ENCODE results near the gene CERK.
"Not testable (repeated sequence)": the region's sequence is repeated elsewhere in the genome, so short reads cannot be mapped to it uniquely, and the experiment has no call there.

Gene CERK

DNA sequence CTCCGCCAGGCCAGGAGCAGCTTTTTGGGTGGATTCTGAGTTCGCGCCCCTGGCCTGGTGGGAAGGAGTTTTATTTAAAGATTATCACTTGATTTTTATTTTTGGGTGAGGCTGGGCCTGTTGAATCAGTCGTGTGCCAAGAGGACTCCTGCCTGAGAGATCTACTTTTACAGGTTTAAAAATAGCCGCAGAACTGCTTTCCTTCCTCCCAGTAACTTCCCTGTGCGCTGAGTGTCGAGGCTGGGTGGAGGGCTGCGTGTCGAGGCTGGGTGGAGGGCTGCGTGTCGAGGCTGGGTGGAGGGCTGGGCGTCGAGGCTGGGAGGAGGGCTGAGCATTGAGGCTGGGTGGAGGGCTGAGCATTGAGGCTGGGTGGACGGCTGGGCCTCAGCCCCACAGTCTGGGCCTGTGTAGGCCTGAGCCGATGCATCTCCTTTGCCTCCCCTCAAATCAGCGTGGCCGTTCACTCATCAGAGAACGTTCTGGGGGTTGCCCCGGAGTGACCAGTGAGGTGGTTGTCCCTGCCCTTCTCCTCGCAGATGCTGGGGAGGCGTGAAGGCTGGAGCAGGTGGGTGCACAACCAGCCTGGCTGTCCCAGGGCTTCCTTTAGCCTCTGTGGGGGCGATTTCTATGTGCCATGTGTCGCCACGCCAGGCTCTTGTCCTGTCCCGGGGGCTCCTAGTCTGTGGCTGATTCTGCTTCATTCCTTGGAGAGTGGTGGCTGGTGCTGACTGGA lies 87.8 kb downstream of the CERK start:
- no peaks in the 10 kb centered on the region for H4K20me1 ChIP-seq (ENCODE audit: insufficient read depth)
- no peaks in the 10 kb centered on the region for H3K79me2 ChIP-seq (ENCODE audit: insufficient read depth, low read depth)

GRCh38 chr22:46649141-46650077 lies 88.6 kb downstream of the CERK start:
- Histone ChIP-seq H3K79me2 (ENCODE audit: insufficient read depth, low read depth) (no peaks in the 10 kb centered on the region), H3K36me3 (ENCODE audit: insufficient read depth) (no peaks in the 10 kb centered on the region), H3K27me3 (ENCODE audit: insufficient read depth, low read depth) (no peaks in the 10 kb centered on the region), H3K9ac (no peak overlapping the region), H3K4me3 (IDR thresholded peaks at IDR 0.05; ENCODE audit: insufficient read depth, low read depth, low read length) (no peak overlapping the region), H3K4me2 (no peak overlapping the region), H4K20me1 (ENCODE audit: insufficient read depth) (no peaks in the 10 kb centered on the region), H2AFZ (ENCODE audit: low read depth) (no peak overlapping the region), H3K27ac (no peak overlapping the region), H3K4me1 (ENCODE audit: low read depth, poor library complexity, severe bottlenecking) (no peaks in the 10 kb centered on the region)
- TF ChIP-seq, protein P1, sequence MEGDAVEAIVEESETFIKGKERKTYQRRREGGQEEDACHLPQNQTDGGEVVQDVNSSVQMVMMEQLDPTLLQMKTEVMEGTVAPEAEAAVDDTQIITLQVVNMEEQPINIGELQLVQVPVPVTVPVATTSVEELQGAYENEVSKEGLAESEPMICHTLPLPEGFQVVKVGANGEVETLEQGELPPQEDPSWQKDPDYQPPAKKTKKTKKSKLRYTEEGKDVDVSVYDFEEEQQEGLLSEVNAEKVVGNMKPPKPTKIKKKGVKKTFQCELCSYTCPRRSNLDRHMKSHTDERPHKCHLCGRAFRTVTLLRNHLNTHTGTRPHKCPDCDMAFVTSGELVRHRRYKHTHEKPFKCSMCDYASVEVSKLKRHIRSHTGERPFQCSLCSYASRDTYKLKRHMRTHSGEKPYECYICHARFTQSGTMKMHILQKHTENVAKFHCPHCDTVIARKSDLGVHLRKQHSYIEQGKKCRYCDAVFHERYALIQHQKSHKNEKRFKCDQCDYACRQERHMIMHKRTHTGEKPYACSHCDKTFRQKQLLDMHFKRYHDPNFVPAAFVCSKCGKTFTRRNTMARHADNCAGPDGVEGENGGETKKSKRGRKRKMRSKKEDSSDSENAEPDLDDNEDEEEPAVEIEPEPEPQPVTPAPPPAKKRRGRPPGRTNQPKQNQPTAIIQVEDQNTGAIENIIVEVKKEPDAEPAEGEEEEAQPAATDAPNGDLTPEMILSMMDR (conservative IDR thresholded peaks at IDR 0.05; ENCODE audit: low read depth, low read length) = no peak

More for the DNA sequence above, 87.8 kb downstream of the CERK start:
- Histone ChIP-seq H3K9ac (no peak overlapping the region), H3K27me3 (ENCODE audit: insufficient read depth, low read depth) (no peaks in the 10 kb centered on the region), H3K4me2 (no peak overlapping the region), H3K4me3 (IDR thresholded peaks at IDR 0.05; ENCODE audit: insufficient read depth, low read depth, low read length) (no peak overlapping the region), H2AFZ (ENCODE audit: low read depth) (no peak overlapping the region), H3K27ac (no peak overlapping the region), H3K36me3 (ENCODE audit: insufficient read depth) (no peaks in the 10 kb centered on the region), H3K4me1 (ENCODE audit: low read depth, poor library complexity, severe bottlenecking) (no peaks in the 10 kb centered on the region)
- TF ChIP-seq, protein P1 (conservative IDR thresholded peaks at IDR 0.05; ENCODE audit: low read depth, low read length) = no peak

- not testable (repeated sequence) for H3K4me1 ChIP-seq (ENCODE audit: low read depth, poor library complexity, severe bottlenecking); H3K27ac ChIP-seq; H2AFZ ChIP-seq (ENCODE audit: low read depth); H3K27me3 ChIP-seq (ENCODE audit: insufficient read depth, low read depth); H4K20me1 ChIP-seq (ENCODE audit: insufficient read depth); H3K79me2 ChIP-seq (ENCODE audit: insufficient read depth, low read depth); H3K4me3 ChIP-seq (IDR thresholded peaks at IDR 0.05; ENCODE audit: insufficient read depth, low read depth, low read length); H3K36me3 ChIP-seq (ENCODE audit: insufficient read depth); H3K4me2 ChIP-seq; H3K9ac ChIP-seq
These were observed 89.7 kb downstream of the CERK start for GRCh38 chr22:46648225-46648820.

DNA sequence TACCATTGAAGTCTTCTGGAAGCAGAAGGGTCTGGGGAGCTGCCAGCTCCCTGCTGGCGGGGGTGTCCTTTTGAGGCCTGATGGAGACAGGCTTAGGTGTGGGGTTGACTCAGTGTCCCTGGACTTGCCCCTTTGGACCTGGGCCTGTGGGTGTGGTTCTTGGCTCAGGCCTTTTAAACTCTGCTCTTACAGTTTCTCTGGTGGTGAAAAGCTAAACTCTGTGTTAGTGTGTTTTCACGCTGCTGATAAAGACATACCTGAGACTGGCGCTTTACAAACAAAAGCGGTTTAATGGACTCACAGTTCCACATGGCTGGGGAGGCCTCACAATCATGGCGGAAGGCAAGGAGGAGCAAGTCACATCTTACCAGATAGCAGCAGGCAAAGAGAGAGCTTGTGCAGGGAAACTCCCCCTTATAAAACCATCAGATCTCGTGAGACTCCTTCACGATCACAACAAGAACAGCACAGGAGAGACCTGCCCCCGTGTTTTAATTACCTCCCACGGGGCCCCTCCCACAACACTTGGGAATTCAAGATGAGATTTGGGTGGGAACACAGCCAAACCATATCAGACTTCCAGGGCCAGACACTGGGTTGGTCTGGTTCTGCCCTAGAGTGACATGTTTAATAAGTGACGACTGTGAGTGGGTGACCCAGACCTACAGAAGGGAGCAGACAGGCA lies 91.4 kb downstream of the CERK start:
- Histone ChIP-seq H4K20me1 (ENCODE audit: insufficient read depth) (no peaks in the 10 kb centered on the region), H3K79me2 (ENCODE audit: insufficient read depth, low read depth) (no peaks in the 10 kb centered on the region), H3K36me3 (ENCODE audit: insufficient read depth) (no peaks in the 10 kb centered on the region), H3K4me2 (no peak overlapping the region), H3K27me3 (ENCODE audit: insufficient read depth, low read depth) (no peaks in the 10 kb centered on the region), H3K27ac (no peak overlapping the region), H3K4me3 (IDR thresholded peaks at IDR 0.05; ENCODE audit: insufficient read depth, low read depth, low read length) (no peak overlapping the region), H2AFZ (ENCODE audit: low read depth) (no peak overlapping the region), H3K9ac (no peak overlapping the region), H3K4me1 (ENCODE audit: low read depth, poor library complexity, severe bottlenecking) (no peaks in the 10 kb centered on the region)
- TF ChIP-seq, protein P1 (conservative IDR thresholded peaks at IDR 0.05; ENCODE audit: low read depth, low read length) = no peak

GRCh38 chr22:46642840-46643480 lies 95.1 kb downstream of the CERK start:
- not testable (repeated sequence) for H3K27me3 ChIP-seq (ENCODE audit: insufficient read depth, low read depth); H3K4me2 ChIP-seq; H3K79me2 ChIP-seq (ENCODE audit: insufficient read depth, low read depth); H3K4me3 ChIP-seq (IDR thresholded peaks at IDR 0.05; ENCODE audit: insufficient read depth, low read depth, low read length); H3K4me1 ChIP-seq (ENCODE audit: low read depth, poor library complexity, severe bottlenecking); H2AFZ ChIP-seq (ENCODE audit: low read depth); H3K9ac ChIP-seq; H4K20me1 ChIP-seq (ENCODE audit: insufficient read depth); H3K27ac ChIP-seq; H3K36me3 ChIP-seq (ENCODE audit: insufficient read depth)
